SK-N-SH (cell line): ENCODE data around the gene BAAT. TPM values are rescaled to one million over a fixed set of nuclear protein-coding genes. Genes with fewer than 3 reads are reported as not detected.

ENCODE experiments used
- CTCF ChIA-PET: fragments of 300-600, 350-600 bp; formaldehyde crosslinking; extraction: SDS; loops from one replicate; lab custom pipeline; 2021; lab: Yijun Ruan, JAX
- POLR2A ChIA-PET: fragments of 350-600 bp; sonication (Branson Sonifier 250); formaldehyde crosslinking; extraction: SDS; loops from one replicate; lab custom pipeline; 2020; ENCODE audit warnings: antibody characterized with exemption, inconsistent platforms; lab: Yijun Ruan, JAX
- DNase-seq: peaks from one replicate; pipeline ENCODE4 v3.0.0; 2012
- H2AFZ ChIP-seq: fragments of 200-600 bp; sonication (generic); 2 replicates; pipeline ENCODE4 v1.8.1; 2016; ENCODE audit warnings: antibody characterized with exemption, mild to moderate bottlenecking, low read depth
- H3F3A ChIP-seq: fragments of 200-600 bp; sonication (generic); replicated peaks from 2 replicates; pipeline ENCODE3; 2016; ENCODE audit warnings: antibody characterized with exemption, mild to moderate bottlenecking; ENCODE audit not compliant: insufficient read depth
- H3K27ac ChIP-seq, 2 experiments: fragments of 200-500 bp in 1 of 2; fragments of 200-600 bp in 1 of 2; sonication (Bioruptor generic) in 1 of 2; sonication (generic), shearing (Covaris generic) in 1 of 2; 2 replicates each; pipeline versions ENCODE4 v1.5.1 to v1.6.1; 2014 to 2016; ENCODE audit warnings: low read depth in 2 of 2, inconsistent platforms in 1 of 2, low read length in 1 of 2, mild to moderate bottlenecking in 1 of 2, mixed read lengths in 1 of 2
- H3K27me3 ChIP-seq: fragments of 200-600 bp; sonication (generic), shearing (Covaris generic); 2 replicates; pipeline ENCODE4 v1.6.1; 2016; ENCODE audit warnings: mixed run types; ENCODE audit not compliant: insufficient read depth
- H3K36me3 ChIP-seq, 2 experiments: fragments of 200-500 bp in 1 of 2; fragments of 200-600 bp in 1 of 2; sonication (Bioruptor generic) in 1 of 2; sonication (generic) in 1 of 2; replicated peaks in 1 of 2; 2 replicates each; pipeline versions ENCODE3 to v1.5.1; 2014 to 2016; ENCODE audit warnings: low read length in 1 of 2, mild to moderate bottlenecking in 1 of 2; ENCODE audit not compliant: insufficient read depth in 2 of 2, control insufficient read depth in 1 of 2
- H3K4me1 ChIP-seq, 2 experiments: fragments of 200-500 bp in 1 of 2; fragments of 200-600 bp in 1 of 2; sonication (Bioruptor generic) in 1 of 2; sonication (generic), shearing (Covaris generic) in 1 of 2; 2 replicates each; pipeline versions ENCODE4 v1.5.1 to v1.6.1; 2014 to 2016; ENCODE audit warnings: low read depth in 1 of 2, low read length in 1 of 2, mixed run types in 1 of 2; ENCODE audit not compliant: insufficient read depth in 2 of 2, control insufficient read depth in 1 of 2
- H3K4me2 ChIP-seq: fragments of 200-600 bp; sonication (generic), shearing (Covaris generic); 2 replicates; pipeline ENCODE4 v1.6.1; 2017; ENCODE audit warnings: mixed run types
- H3K4me3 ChIP-seq, 2 experiments: fragments of 200-500 bp in 1 of 2; fragments of 200-600 bp in 1 of 2; sonication (Bioruptor generic) in 1 of 2; sonication (generic), shearing (Covaris generic) in 1 of 2; 2 replicates each; pipeline versions ENCODE4 v1.5.1 to v1.8.1; 2014 to 2016; ENCODE audit warnings: low read depth in 2 of 2, inconsistent platforms in 1 of 2, low read length in 1 of 2, mild to moderate bottlenecking in 1 of 2, mixed read lengths in 1 of 2, moderate library complexity in 1 of 2
- H3K79me2 ChIP-seq: fragments of 200-600 bp; sonication (generic); 2 replicates; pipeline ENCODE4 v1.8.1; 2017; ENCODE audit warnings: mild to moderate bottlenecking; ENCODE audit not compliant: insufficient read depth
- H3K9ac ChIP-seq: fragments of 200-600 bp; sonication (generic); 2 replicates; pipeline ENCODE4 v1.6.1; 2017; ENCODE audit warnings: mixed run types
- H3K9me2 ChIP-seq: fragments of 200-600 bp; sonication (generic); 2 replicates; pipeline ENCODE4 v1.6.1; 2017; ENCODE audit warnings: mixed run types
- H3K9me3 ChIP-seq: fragments of 200-600 bp; sonication (generic); 2 replicates; pipeline ENCODE4 v1.6.1; 2017; ENCODE audit warnings: mixed run types, mild to moderate bottlenecking, moderate library complexity
- H4K20me1 ChIP-seq: fragments of 200-600 bp; sonication (generic); 2 replicates; pipeline ENCODE4 v1.6.1; 2017; ENCODE audit warnings: mild to moderate bottlenecking, mixed run types; ENCODE audit not compliant: insufficient read depth
- CTCF ChIP-seq: fragments of 200-600 bp; sonication (generic); IDR thresholded peaks from 2 replicates; pipeline ENCODE4 v1.6.1; 2017; ENCODE audit warnings: antibody characterized with exemption, mild to moderate bottlenecking, moderate library complexity
- GABPA ChIP-seq: IDR thresholded peaks from 2 replicates; pipeline ENCODE4 v1.4.0; 2012; ENCODE audit warnings: low read depth, mild to moderate bottlenecking
- JUND ChIP-seq: IDR thresholded peaks from 2 replicates; pipeline ENCODE4 v1.4.0; 2012
- RFX5 ChIP-seq: IDR thresholded peaks from 2 replicates; pipeline ENCODE4 v1.6.1; 2012; ENCODE audit warnings: mild to moderate bottlenecking, improper control_type of control experiment, low read length
- TCF12 ChIP-seq: IDR thresholded peaks from 2 replicates; pipeline ENCODE4 v1.4.0; 2012
- YY1 ChIP-seq: IDR thresholded peaks from 2 replicates; pipeline ENCODE4 v1.4.0; 2012; ENCODE audit warnings: low read depth, mild to moderate bottlenecking
- WGBS: methylation state at CpG from one replicate; pipeline ENCODE4 v1.1.6; 2017; ENCODE audit warnings: low lambda C conversion rate; 5-methylcytosine and 5-hydroxymethylcytosine counted together
- polyA plus RNA-seq, 3 experiments: library from polyadenylated mRNA; depleted of rRNA; stranded (reverse); fragments of >200 nt; gene quantifications; 2 replicates each; pipeline ENCODE4 v1.2.3, GENCODE V29; 2012
- TF ChIP-seq, protein P1 (sequence below): IDR thresholded peaks from 2 replicates; pipeline ENCODE4 v1.4.0; 2012; ENCODE audit warnings: low read depth, borderline replicate concordance
- TF ChIP-seq, protein P2 (sequence below): IDR thresholded peaks from 2 replicates; pipeline ENCODE4 v1.6.1; 2012; ENCODE audit warnings: mild to moderate bottlenecking, low read depth, low read length, moderate library complexity

BAAT gene
- polyA plus RNA-seq, 1 of the 3 experiments (the other 2 are of a cell fraction), result 0.02 TPM

- TF ChIP-seq CTCF, result no peak
- no peak for TF ChIP-seq YY1
- no peak for TF ChIP-seq GABPA
- no peak for TF ChIP-seq RFX5
Observed at GRCh38 chr9:101369286-101369685, 15.5 kb downstream of the BAAT start (continued).

- 96% methylated on average over 3 of the region's 3 CpGs for WGBS
- Histone ChIP-seq H3K9me2 (no peaks in the 10 kb centered on the region; the same call in 1 of the 2 replicates), H4K20me1 (no peaks in the 10 kb centered on the region), H3K4me3 (no peak overlapping the region), H3K79me2 (no peaks in the 10 kb centered on the region), H3K27me3 (no peaks in the 10 kb centered on the region), H3K9ac (no peak overlapping the region), H3K36me3 (no peaks in the 10 kb centered on the region), H3F3A (peaks cover 8% of the 10 kb centered on the region), H3K4me2 (no peak overlapping the region), H3K4me1 (0 out of 4 replicates have a peak, but pooled peaks cover 0 to 6% of the 10 kb centered on the region in 2 experiments), H2AFZ (no peak overlapping the region), H3K9me3 (no peaks in the 10 kb centered on the region), H3K27ac (no peak overlapping the region)
- TF ChIP-seq, protein P1, sequence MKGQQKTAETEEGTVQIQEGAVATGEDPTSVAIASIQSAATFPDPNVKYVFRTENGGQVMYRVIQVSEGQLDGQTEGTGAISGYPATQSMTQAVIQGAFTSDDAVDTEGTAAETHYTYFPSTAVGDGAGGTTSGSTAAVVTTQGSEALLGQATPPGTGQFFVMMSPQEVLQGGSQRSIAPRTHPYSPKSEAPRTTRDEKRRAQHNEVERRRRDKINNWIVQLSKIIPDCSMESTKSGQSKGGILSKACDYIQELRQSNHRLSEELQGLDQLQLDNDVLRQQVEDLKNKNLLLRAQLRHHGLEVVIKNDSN, result no peak
- no peak for TF ChIP-seq JUND
- TF ChIP-seq CTCF, result no peak
- TF ChIP-seq YY1, result no peak
- no peak for TF ChIP-seq TCF12
- TF ChIP-seq, protein P2, sequence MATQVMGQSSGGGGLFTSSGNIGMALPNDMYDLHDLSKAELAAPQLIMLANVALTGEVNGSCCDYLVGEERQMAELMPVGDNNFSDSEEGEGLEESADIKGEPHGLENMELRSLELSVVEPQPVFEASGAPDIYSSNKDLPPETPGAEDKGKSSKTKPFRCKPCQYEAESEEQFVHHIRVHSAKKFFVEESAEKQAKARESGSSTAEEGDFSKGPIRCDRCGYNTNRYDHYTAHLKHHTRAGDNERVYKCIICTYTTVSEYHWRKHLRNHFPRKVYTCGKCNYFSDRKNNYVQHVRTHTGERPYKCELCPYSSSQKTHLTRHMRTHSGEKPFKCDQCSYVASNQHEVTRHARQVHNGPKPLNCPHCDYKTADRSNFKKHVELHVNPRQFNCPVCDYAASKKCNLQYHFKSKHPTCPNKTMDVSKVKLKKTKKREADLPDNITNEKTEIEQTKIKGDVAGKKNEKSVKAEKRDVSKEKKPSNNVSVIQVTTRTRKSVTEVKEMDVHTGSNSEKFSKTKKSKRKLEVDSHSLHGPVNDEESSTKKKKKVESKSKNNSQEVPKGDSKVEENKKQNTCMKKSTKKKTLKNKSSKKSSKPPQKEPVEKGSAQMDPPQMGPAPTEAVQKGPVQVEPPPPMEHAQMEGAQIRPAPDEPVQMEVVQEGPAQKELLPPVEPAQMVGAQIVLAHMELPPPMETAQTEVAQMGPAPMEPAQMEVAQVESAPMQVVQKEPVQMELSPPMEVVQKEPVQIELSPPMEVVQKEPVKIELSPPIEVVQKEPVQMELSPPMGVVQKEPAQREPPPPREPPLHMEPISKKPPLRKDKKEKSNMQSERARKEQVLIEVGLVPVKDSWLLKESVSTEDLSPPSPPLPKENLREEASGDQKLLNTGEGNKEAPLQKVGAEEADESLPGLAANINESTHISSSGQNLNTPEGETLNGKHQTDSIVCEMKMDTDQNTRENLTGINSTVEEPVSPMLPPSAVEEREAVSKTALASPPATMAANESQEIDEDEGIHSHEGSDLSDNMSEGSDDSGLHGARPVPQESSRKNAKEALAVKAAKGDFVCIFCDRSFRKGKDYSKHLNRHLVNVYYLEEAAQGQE, result no peak
- ChIA-PET POLR2A (no interaction called here), CTCF (interaction anchor here (1.2 kb wide), 1 partner anchor 33 kb away, joined by 3 read pairs; no protein-coding TSS in a partner anchor)
- no peak for DNase-seq
Observed at GRCh38 chr9:101367323-101367722, 17.5 kb downstream of the BAAT start.
